Panc1 (cell line): ENCODE measurements around the gene GPR18. TPM values are rescaled to one million over a fixed set of nuclear protein-coding genes. Genes with fewer than 3 reads are reported as not detected.

Experiments
- ATAC-seq: fragments of 200-7000 bp; cut with Tn5 transposase; 2 replicates; pipeline ENCODE4 v1.9.1; 2020; ENCODE audit warnings: mild to moderate bottlenecking, moderate library complexity
- BruUV-seq: library from RNA; stranded (reverse); fragments of 400-500 nt; replicated peaks from 2 replicates; lab custom pipeline; 2021; lab: Mats Ljungman, UMichigan
- CTCF ChIA-PET: fragments of 300-600 bp; sonication (Branson Sonifier 250); formaldehyde crosslinking; loops from one replicate; lab custom pipeline; 2022; ENCODE audit warnings: antibody characterized with exemption; lab: Charles Lee
- POLR2A ChIA-PET: fragments of 300-600 bp; sonication (Branson Sonifier 250); formaldehyde crosslinking; loops from one replicate; lab custom pipeline; 2022; ENCODE audit warnings: antibody characterized with exemption; lab: Charles Lee
- DNase-seq: peaks from one replicate; pipeline ENCODE4 v3.0.0-alpha.2; 2010; ENCODE audit warnings: low read depth, low spot score
- H3K27ac ChIP-seq: 2 replicates; pipeline ENCODE4 v1.5.1; 2011; ENCODE audit warnings: mild to moderate bottlenecking, low read length, inconsistent platforms
- H3K27me3 ChIP-seq: fragments of 200-500 bp; sonication (Bioruptor generic); 2 replicates; pipeline ENCODE4 v1.6.0; 2014; ENCODE audit warnings: low read length, inconsistent platforms; ENCODE audit not compliant: control insufficient read depth, insufficient read depth
- H3K36me3 ChIP-seq: fragments of 200-500 bp; sonication (Bioruptor generic); 2 replicates; pipeline ENCODE4 v1.5.1; 2014; ENCODE audit warnings: inconsistent platforms, mild to moderate bottlenecking, low read length, moderate library complexity; ENCODE audit not compliant: control insufficient read depth, insufficient read depth
- H3K4me1 ChIP-seq: 2 replicates; pipeline ENCODE4 v1.5.1; 2011; ENCODE audit warnings: inconsistent platforms, mild to moderate bottlenecking, low read length, moderate library complexity; ENCODE audit not compliant: control insufficient read depth, insufficient read depth
- H3K4me3 ChIP-seq, 2 experiments: 2 replicates each; pipeline ENCODE4 v1.5.1; 2011 to 2012; ENCODE audit warnings: low read depth in 2 of 2, low read length in 2 of 2, mild to moderate bottlenecking in 2 of 2, inconsistent platforms in 1 of 2, moderate library complexity in 1 of 2
- H3K9me3 ChIP-seq: fragments of 200-500 bp; sonication (Bioruptor generic); 2 replicates; pipeline ENCODE4 v1.5.1; 2014; ENCODE audit warnings: low read depth, mild to moderate bottlenecking, inconsistent platforms, low read length, moderate library complexity; ENCODE audit not compliant: control insufficient read depth, insufficient read depth
- CTCF ChIP-seq: fragments of 450-650 bp; IDR thresholded peaks from 2 replicates; pipeline ENCODE4 v1.5.1; 2017; ENCODE audit warnings: mild to moderate bottlenecking
- POLR2AphosphoS5 ChIP-seq: IDR thresholded peaks from 2 replicates; pipeline ENCODE4 v1.6.1; 2012; ENCODE audit warnings: mild to moderate bottlenecking, low read depth, low read length, moderate library complexity
- SIN3A ChIP-seq: IDR thresholded peaks from 2 replicates; pipeline ENCODE4 v1.6.1; 2012; ENCODE audit warnings: low read depth, mild to moderate bottlenecking, low read length, moderate library complexity, borderline replicate concordance; ENCODE audit not compliant: insufficient read depth
- TCF7L2 ChIP-seq: IDR thresholded peaks from 2 replicates; pipeline ENCODE4 v1.6.1; 2011; ENCODE audit warnings: mild to moderate bottlenecking, low read depth, low read length, inconsistent platforms
- in situ Hi-C: cut with HindIII; loops from 2 replicates; pipeline ENCODE4 v1.10.0; 2016; ENCODE audit warnings: low sequenced_read_pairs, low pct_unique_long_range_greater_than_20kb
- intact Hi-C: fragments of 100-400 bp; cut with micrococcal nuclease; formaldehyde crosslinking; loops from one replicate; pipeline ENCODE4 v1.10.0; 2022; ENCODE audit not compliant: unreplicated experiment
- total RNA-seq: library from RNA; stranded (reverse); gene quantifications from one replicate; pipeline ENCODE4 v1.2.1, GENCODE V29; 2021; ENCODE audit not compliant: unreplicated experiment
- TF ChIP-seq, protein P1 (sequence below), 2 experiments: IDR thresholded peaks; 2 replicates each; pipeline ENCODE4 v1.6.1; 2011 to 2012; ENCODE audit warnings: low read depth in 2 of 2, control low read depth in 1 of 2, low read length in 1 of 2, mild to moderate bottlenecking in 1 of 2, moderate library complexity in 1 of 2; ENCODE audit not compliant: insufficient read depth in 1 of 2

Gene GPR18
- total RNA-seq, 1 experiment from 2014 or later = not detected

GRCh38 chr13:99218545-99218944, 39.6 kb downstream of the GPR18 start:
- no peaks in the 10 kb centered on the region for H3K36me3 ChIP-seq
- no peaks in the 10 kb centered on the region for H3K27me3 ChIP-seq
- DNase-seq (no peak), ATAC-seq (no peak)
- no peak for TF ChIP-seq POLR2AphosphoS5
- TF ChIP-seq SIN3A = no peak
- no peak for TF ChIP-seq CTCF
- TF ChIP-seq, protein P1, sequence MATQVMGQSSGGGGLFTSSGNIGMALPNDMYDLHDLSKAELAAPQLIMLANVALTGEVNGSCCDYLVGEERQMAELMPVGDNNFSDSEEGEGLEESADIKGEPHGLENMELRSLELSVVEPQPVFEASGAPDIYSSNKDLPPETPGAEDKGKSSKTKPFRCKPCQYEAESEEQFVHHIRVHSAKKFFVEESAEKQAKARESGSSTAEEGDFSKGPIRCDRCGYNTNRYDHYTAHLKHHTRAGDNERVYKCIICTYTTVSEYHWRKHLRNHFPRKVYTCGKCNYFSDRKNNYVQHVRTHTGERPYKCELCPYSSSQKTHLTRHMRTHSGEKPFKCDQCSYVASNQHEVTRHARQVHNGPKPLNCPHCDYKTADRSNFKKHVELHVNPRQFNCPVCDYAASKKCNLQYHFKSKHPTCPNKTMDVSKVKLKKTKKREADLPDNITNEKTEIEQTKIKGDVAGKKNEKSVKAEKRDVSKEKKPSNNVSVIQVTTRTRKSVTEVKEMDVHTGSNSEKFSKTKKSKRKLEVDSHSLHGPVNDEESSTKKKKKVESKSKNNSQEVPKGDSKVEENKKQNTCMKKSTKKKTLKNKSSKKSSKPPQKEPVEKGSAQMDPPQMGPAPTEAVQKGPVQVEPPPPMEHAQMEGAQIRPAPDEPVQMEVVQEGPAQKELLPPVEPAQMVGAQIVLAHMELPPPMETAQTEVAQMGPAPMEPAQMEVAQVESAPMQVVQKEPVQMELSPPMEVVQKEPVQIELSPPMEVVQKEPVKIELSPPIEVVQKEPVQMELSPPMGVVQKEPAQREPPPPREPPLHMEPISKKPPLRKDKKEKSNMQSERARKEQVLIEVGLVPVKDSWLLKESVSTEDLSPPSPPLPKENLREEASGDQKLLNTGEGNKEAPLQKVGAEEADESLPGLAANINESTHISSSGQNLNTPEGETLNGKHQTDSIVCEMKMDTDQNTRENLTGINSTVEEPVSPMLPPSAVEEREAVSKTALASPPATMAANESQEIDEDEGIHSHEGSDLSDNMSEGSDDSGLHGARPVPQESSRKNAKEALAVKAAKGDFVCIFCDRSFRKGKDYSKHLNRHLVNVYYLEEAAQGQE (IDR thresholded peaks at IDR 0.05; ENCODE audit: insufficient read depth in 1 of 2, low read depth in 2 of 2, low read length in 1 of 2) = no peak
- no peak for TF ChIP-seq TCF7L2
- intact Hi-C loops = no loop called here
- BruUV-seq = no TSS peak
- H3K4me1 ChIP-seq = no peaks in the 10 kb centered on the region
- in situ Hi-C loops = no loop called here
- POLR2A ChIA-PET = no interaction called here
- no peak overlapping the region for H3K4me3 ChIP-seq
- H3K9me3 ChIP-seq = no peaks in the 10 kb centered on the region
- H3K27ac ChIP-seq = no peak overlapping the region
- CTCF ChIA-PET = no interaction called here

- Histone ChIP-seq H3K27me3 (no peaks in the 10 kb centered on the region), H3K36me3 (no peaks in the 10 kb centered on the region), H3K4me1 (no peaks in the 10 kb centered on the region), H3K27ac (no peak overlapping the region), H3K4me3 (no peak overlapping the region), H3K9me3 (no peaks in the 10 kb centered on the region)
- DNase-seq (no peak), ATAC-seq (no peak)
- ChIA-PET CTCF (interaction anchor here (0.6 kb wide), 1 partner anchor 41 kb away, joined by 7 read pairs; no protein-coding TSS in a partner anchor), POLR2A (no interaction called here)
- intact Hi-C loops = no loop called here
- TF ChIP-seq TCF7L2 (no peak), POLR2AphosphoS5 (no peak), SIN3A (no peak), CTCF (no peak)
- TF ChIP-seq, protein P1 (IDR thresholded peaks at IDR 0.05; ENCODE audit: insufficient read depth in 1 of 2, low read depth in 2 of 2, low read length in 1 of 2) = no peak
- in situ Hi-C loops = no loop called here
- no TSS peak for BruUV-seq
These were observed 40.1 kb downstream of the GPR18 start for GRCh38 chr13:99218126-99218525.
